ENCODE data around the gene GABRG3. TPM values are rescaled to one million over a fixed set of nuclear protein-coding genes. Genes with fewer than 3 reads are reported as not detected.

The GABRG3 gene
- total RNA-seq, 3 donors from 2014 or later (not counting 1 experiment from before 2014, with no cell fraction given) = not detected

DNA sequence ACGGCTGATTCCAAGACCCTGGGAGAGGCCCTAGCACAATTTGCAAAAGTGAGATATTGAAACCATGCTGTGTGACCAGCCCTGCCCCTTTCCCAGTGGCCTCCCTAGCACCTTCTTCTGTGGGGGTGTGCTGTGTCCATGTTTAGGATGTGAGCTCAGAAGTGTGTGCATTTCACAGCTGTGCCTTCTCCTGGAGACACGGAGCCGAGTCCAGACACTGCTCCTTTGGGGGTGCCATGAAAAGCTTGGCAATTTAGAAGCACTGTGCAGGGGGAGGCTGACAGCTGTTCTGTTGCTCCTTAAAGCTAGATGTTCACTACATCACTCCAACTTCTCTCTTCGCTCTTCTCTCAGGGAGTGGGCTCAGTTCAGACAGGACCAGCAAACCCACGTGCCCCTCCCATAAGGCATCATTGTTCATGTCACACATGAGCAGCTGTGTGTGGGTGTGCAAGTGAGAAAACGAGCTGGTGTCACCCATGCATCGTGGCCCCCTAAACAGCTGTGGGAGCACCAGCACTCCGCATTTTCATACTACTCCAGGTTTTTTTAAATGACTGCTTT is 492.6 kb downstream of the GABRG3 start:
- Histone ChIP-seq H3K36me3 (ENCODE audit: control insufficient read depth, insufficient read depth, low read length) (no peaks in the 10 kb centered on the region), H3K27me3 (ENCODE audit: control insufficient read depth, insufficient read depth, low read length) (no peaks in the 10 kb centered on the region), H3K4me3 (ENCODE audit: low read length) (no peak overlapping the region), H3K4me1 (ENCODE audit: control insufficient read depth, insufficient read depth, low read length) (no peaks in the 10 kb centered on the region), H3K9me3 (ENCODE audit: control insufficient read depth, insufficient read depth, low read length) (peaks cover 2% of the 10 kb centered on the region), H3K27ac (ENCODE audit: low read length) (no peak overlapping the region)
- ATAC-seq = no peak
- intact Hi-C loops (cut with micrococcal nuclease) = no loop called here
- Mint-ChIP-seq H3K4me3 (no peak overlapping the region), H3K4me1 (no peaks in the 10 kb centered on the region), H3K9me3 (peaks cover 8 to 10% of the 10 kb centered on the region in 2 donors), H3K36me3 (peaks cover 5% of the 10 kb centered on the region), H3K27ac (no peak overlapping the region), H3K27me3 (ENCODE audit: low read depth in 2 of 2) (no peaks in the 10 kb centered on the region)
- 73% methylated on average over 5 of the region's 8 CpGs for whole genome bisulfite sequencing (ENCODE audit: insufficient coverage)
- TF ChIP-seq, protein P1, sequence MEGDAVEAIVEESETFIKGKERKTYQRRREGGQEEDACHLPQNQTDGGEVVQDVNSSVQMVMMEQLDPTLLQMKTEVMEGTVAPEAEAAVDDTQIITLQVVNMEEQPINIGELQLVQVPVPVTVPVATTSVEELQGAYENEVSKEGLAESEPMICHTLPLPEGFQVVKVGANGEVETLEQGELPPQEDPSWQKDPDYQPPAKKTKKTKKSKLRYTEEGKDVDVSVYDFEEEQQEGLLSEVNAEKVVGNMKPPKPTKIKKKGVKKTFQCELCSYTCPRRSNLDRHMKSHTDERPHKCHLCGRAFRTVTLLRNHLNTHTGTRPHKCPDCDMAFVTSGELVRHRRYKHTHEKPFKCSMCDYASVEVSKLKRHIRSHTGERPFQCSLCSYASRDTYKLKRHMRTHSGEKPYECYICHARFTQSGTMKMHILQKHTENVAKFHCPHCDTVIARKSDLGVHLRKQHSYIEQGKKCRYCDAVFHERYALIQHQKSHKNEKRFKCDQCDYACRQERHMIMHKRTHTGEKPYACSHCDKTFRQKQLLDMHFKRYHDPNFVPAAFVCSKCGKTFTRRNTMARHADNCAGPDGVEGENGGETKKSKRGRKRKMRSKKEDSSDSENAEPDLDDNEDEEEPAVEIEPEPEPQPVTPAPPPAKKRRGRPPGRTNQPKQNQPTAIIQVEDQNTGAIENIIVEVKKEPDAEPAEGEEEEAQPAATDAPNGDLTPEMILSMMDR (IDR thresholded peaks at IDR 0.05) = no peak
- DNase-seq = no peak

DNA sequence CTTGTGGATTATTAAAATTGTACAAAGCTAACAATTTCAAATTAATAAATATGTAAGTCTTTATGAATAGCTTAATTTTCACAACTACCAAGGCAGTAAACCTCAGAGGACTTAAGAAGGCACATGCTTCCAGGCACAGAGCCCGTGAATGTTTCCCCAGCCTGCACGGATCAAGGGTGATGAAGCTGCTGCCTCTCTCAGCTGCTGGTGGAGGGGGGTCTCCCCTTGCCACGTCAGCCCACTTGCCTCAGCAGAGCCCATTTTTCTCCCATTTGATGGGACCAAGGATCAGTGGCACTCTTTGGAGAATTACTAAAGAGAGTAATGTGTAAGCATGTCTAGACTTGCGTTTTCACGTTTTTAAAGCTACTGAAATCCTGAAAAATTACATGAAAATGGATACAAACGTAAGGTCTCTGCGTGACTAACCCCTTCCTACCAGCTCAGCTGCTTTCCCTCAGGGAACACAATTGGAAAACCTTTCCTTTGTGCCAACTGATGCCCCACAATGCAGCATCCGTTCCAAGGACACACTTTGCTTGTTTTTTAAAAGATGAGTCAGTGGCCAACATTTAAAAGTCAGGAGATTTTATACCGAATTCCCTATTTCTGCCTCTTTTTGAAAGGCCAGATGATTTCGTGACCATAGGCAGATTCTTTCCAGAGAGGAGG is 494.1 kb downstream of the GABRG3 start:
- no peaks in the 10 kb centered on the region for H3K27me3 ChIP-seq (ENCODE audit: control insufficient read depth, insufficient read depth, low read length)
- H3K9me3 ChIP-seq (ENCODE audit: control insufficient read depth, insufficient read depth, low read length) = peaks cover 2% of the 10 kb centered on the region
- no peak overlapping the region for H3K27ac ChIP-seq (ENCODE audit: low read length)
- Mint-ChIP-seq H3K27me3 (ENCODE audit: low read depth in 2 of 2) (no peaks in the 10 kb centered on the region), H3K4me3 (no peak overlapping the region), H3K9me3 (peaks cover 3 to 7% of the 10 kb centered on the region in 2 donors), H3K27ac (no peak overlapping the region), H3K36me3 (peaks cover 5% of the 10 kb centered on the region), H3K4me1 (no peaks in the 10 kb centered on the region)
- ATAC-seq (no peak), DNase-seq (no peak)
- no peaks in the 10 kb centered on the region for H3K36me3 ChIP-seq (ENCODE audit: control insufficient read depth, insufficient read depth, low read length)
- intact Hi-C loops (cut with micrococcal nuclease) = no loop called here
- 72% methylated on average over 10 of the region's 10 CpGs for WGBS (ENCODE audit: insufficient coverage)
- H3K4me1 ChIP-seq (ENCODE audit: control insufficient read depth, insufficient read depth, low read length) = no peaks in the 10 kb centered on the region
- TF ChIP-seq, protein P1 (IDR thresholded peaks at IDR 0.05) = no peak
- H3K4me3 ChIP-seq (ENCODE audit: low read length) = no peak overlapping the region

DNA sequence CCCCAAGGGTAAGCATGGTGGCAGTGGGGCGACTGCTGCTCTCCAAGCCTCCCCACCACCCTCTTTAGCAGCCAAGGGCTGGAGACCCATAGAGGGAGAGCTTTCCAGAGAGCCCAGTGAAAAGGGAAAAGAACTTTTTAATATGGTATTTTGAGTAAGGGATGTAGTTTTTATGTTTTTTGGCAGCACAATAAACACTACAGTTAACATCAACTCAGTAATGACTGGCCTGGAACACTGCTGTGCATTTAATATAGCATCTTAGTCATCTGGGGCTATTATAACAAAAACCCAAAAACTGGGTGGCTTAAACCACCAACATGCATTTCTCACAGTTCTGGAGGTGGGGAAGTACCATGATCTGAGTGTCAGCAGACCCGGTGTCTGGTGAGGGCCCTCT is 495.8 kb downstream of the GABRG3 start:
- ATAC-seq = peak in 1 of 3 donors; percentile 48

More for the DNA sequence above, 495.8 kb downstream of the GABRG3 start:
- Mint-ChIP-seq H3K9me3 (peaks cover 3 to 7% of the 10 kb centered on the region in 2 donors), H3K4me3 (no peak overlapping the region), H3K36me3 (peaks cover 5% of the 10 kb centered on the region), H3K4me1 (no peaks in the 10 kb centered on the region), H3K27me3 (ENCODE audit: low read depth in 2 of 2) (no peaks in the 10 kb centered on the region), H3K27ac (no peak overlapping the region)
- H3K27ac ChIP-seq (ENCODE audit: low read length) = no peak overlapping the region
- no peaks in the 10 kb centered on the region for H3K9me3 ChIP-seq (ENCODE audit: control insufficient read depth, insufficient read depth, low read length)
- H3K4me3 ChIP-seq (ENCODE audit: low read length) = no peak overlapping the region
- no peaks in the 10 kb centered on the region for H3K27me3 ChIP-seq (ENCODE audit: control insufficient read depth, insufficient read depth, low read length)
- TF ChIP-seq, protein P1 (IDR thresholded peaks at IDR 0.05) = no peak
- no peak for DNase-seq
- H3K4me1 ChIP-seq (ENCODE audit: control insufficient read depth, insufficient read depth, low read length) = no peaks in the 10 kb centered on the region
- no peaks in the 10 kb centered on the region for H3K36me3 ChIP-seq (ENCODE audit: control insufficient read depth, insufficient read depth, low read length)
- 53% methylated on average over 1 of the region's 2 CpGs for WGBS (ENCODE audit: insufficient coverage)
- intact Hi-C loops (cut with micrococcal nuclease) = no loop called here
